ENCODE measurements around the gene NUP188. TPM values are rescaled to one million over a fixed set of nuclear protein-coding genes. Genes with fewer than 3 reads are reported as not detected.
"Not testable (repeated sequence)": the region's sequence is repeated elsewhere in the genome, so short reads cannot be mapped to it uniquely, and the experiment has no call there.

Gene NUP188
- total and polyA plus RNA-seq, 12 donors, result 12.7 to 27.3 (median 19.9) TPM

DNA sequence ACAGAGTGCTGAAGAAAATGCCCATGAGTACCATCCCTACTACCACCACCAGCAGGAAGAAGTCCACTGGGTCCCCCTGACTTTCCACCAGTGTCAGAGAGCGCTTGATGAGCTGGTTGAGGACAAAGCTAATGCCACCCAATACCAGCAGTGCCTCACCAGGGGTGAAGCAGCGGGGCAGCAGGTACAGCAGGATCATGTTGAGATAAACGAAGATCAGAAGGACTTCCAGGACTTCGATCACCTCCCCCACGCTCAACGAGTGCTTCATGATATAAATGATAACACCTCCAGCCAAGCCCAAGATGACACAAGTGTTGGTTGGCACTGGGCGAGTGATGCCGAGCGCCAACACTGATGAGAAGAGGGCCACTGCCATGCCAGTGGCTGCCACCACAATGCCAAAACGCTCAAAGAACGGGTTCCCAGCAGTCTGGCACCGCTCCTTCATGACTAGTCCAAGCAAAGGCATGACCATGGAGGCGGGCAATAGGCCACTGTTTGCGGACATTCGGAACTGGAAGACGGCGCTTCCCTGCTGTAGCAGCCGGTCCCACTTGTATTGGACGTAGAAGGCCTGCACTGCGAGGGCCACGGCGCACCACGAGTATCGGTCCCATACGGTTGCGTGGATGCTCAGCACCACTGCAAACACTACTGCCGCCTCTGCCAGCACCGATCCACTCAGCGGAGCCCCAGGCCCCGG lies 775 bp upstream of the NUP188 start:
- TF ChIP-seq, protein P1, sequence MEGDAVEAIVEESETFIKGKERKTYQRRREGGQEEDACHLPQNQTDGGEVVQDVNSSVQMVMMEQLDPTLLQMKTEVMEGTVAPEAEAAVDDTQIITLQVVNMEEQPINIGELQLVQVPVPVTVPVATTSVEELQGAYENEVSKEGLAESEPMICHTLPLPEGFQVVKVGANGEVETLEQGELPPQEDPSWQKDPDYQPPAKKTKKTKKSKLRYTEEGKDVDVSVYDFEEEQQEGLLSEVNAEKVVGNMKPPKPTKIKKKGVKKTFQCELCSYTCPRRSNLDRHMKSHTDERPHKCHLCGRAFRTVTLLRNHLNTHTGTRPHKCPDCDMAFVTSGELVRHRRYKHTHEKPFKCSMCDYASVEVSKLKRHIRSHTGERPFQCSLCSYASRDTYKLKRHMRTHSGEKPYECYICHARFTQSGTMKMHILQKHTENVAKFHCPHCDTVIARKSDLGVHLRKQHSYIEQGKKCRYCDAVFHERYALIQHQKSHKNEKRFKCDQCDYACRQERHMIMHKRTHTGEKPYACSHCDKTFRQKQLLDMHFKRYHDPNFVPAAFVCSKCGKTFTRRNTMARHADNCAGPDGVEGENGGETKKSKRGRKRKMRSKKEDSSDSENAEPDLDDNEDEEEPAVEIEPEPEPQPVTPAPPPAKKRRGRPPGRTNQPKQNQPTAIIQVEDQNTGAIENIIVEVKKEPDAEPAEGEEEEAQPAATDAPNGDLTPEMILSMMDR (IDR thresholded peaks at IDR 0.05), result no peak
- peak overlapping the region; percentile 73 to 96 (median 93) for H3K27ac ChIP-seq
- intact Hi-C loops (cut with DNase I), result loop anchor here in 1 of 10 donors (10.0 kb wide), 1 partner anchor 262 kb away; the partner anchor contains the start of gene SET
- peaks cover 0 to 60% (median 7%) of the 10 kb centered on the region in 9 donors for H3K36me3 ChIP-seq
- DNase-seq (peak; percentile 12 to 21), ATAC-seq (peak; percentile 14 to 61 (median 37))
- no peaks in the 10 kb centered on the region for H3K27me3 ChIP-seq
- H3K9me3 ChIP-seq, result no peaks in the 10 kb centered on the region
- H3K4me3 ChIP-seq, result peak overlapping the region; percentile 73 to 96 (median 85)
- WGBS, 2 donors, result 21 to 23% methylated on average over 30 of the region's 30 CpGs
- H3K4me1 ChIP-seq, result peaks cover 9 to 54% (median 33%) of the 10 kb centered on the region in 9 donors

DNA sequence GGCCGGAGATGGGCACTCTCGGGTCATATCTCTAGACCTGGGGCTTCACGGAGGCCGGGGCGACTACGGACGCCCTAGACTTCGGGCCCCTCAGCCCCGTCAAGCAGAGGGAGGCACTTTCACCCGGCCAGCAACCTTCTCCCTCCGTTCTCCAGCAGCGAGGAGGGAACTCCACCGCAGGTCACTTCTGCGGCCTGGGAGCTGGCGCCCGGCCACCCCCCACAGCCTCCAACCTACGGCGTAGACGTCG lies 297 bp upstream of the NUP188 start:
- Histone ChIP-seq H3K36me3 (peaks cover 0 to 63% (median 12%) of the 10 kb centered on the region in 9 donors), H3K9me3 (no peaks in the 10 kb centered on the region), H3K4me1 (peaks cover 9 to 50% (median 30%) of the 10 kb centered on the region in 9 donors), H3K27me3 (no peaks in the 10 kb centered on the region), H3K27ac (peak overlapping the region; percentile 73 to 96 (median 93)), H3K4me3 (peak overlapping the region; percentile 73 to 96 (median 85))
- WGBS, 2 donors, result 0 to 1% methylated on average over 20 of the region's 20 CpGs
- TF ChIP-seq, protein P1 (IDR thresholded peaks at IDR 0.05), result no peak
- ATAC-seq (peak in 1 of 8 donors; percentile 48), DNase-seq (no peak)
- intact Hi-C loops (cut with DNase I), result loop anchor here in 1 of 10 donors (10.0 kb wide), 1 partner anchor 262 kb away; the partner anchor contains the start of gene SET

DNA sequence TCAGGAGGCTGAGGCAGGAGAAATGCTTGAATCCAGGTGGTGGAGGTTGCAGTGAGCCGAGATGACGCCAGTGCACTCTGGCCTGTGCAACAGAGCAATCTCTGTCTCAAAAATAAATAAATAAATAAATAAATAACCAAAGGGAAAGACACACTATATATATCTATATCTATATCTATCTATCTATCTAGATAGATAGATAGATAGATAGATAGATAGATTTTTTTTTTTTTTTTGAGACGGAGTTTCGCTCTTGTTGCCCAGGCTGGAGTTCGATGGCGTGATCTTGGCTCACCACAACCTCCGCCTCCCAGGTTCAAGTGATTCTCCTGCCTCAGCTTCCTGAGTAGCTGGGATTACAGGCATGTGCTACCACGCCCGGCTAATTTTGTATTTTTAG lies 13.9 kb downstream of the NUP188 start:
- peaks cover 0 to 95% (median 46%) of the 10 kb centered on the region in 9 donors for H3K36me3 ChIP-seq
- DNase-seq; intact Hi-C loops (cut with DNase I); ATAC-seq; H3K4me1 ChIP-seq; H3K4me3 ChIP-seq; H3K27me3 ChIP-seq; H3K27ac ChIP-seq; H3K9me3 ChIP-seq: not testable (repeated sequence)
- WGBS, 2 donors, result 94 to 97% methylated on average over 9 of the region's 9 CpGs

DNA sequence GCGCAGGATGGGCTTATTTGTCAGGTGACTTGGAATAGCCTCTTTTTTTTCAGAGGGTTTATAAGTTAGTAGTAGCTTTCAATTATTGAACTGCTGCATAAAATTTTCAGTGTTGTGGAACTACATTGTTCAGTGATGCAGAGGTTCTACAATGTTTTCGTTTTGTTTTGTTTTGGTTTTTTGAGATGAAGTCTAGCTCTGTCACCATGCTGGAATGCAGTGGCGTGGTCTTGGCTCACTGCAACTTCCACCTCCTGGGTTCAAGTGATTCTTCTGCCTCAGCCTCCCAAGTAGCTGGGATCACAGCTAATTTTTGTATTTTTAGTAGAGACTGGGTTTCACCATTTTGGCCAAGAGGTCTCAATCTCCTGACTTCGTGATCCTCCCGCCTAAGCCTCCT lies 22.0 kb downstream of the NUP188 start:
- Histone ChIP-seq H3K27me3 (no peaks in the 10 kb centered on the region), H3K36me3 (peaks cover 0 to 95% (median 55%) of the 10 kb centered on the region in 9 donors), H3K4me3 (no peak overlapping the region), H3K27ac (no peak overlapping the region), H3K4me1 (no peaks in the 10 kb centered on the region), H3K9me3 (no peaks in the 10 kb centered on the region)
- WGBS, 2 donors, result 94 to 95% methylated on average over 5 of the region's 5 CpGs
- TF ChIP-seq, protein P1 (IDR thresholded peaks at IDR 0.05), result no peak
- ATAC-seq, result no peak
- DNase-seq, result no peak
- intact Hi-C loops (cut with DNase I), result no loop called here

DNA sequence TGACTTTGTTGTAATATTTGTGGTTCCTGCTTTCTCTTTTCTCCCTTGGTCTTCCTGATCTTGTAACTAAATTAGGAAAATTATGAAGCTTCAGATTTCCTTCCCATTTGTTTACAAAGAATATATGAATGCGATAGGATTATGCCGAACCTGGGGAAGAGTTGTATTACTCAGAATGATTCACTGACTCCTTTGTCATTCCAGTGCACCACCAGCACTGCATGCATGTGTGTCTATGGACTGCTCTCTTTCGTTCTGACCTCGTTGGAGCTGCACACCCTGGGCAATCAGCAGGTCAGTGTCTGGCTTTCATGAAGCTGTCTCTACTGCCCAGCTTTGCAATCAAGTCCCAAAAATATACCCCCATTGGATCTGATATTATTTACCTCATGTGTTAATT lies 25.5 kb downstream of the NUP188 start:
- no peaks in the 10 kb centered on the region for H3K9me3 ChIP-seq
- TF ChIP-seq, protein P1 (IDR thresholded peaks at IDR 0.05), result no peak
- WGBS, 2 donors, result 65 to 75% methylated on average over 4 of the region's 4 CpGs
- no peaks in the 10 kb centered on the region for H3K27me3 ChIP-seq
- DNase-seq (no peak), ATAC-seq (no peak)
- intact Hi-C loops (cut with DNase I), result no loop called here
- peaks cover 0 to 100% (median 68%) of the 10 kb centered on the region in 9 donors for H3K36me3 ChIP-seq
- no peak overlapping the region for H3K4me3 ChIP-seq
- H3K4me1 ChIP-seq, result no peaks in the 10 kb centered on the region
- H3K27ac ChIP-seq, result no peak overlapping the region
